Measurements from ENCODE around the gene OXSR1. TPM values are rescaled to one million over a fixed set of nuclear protein-coding genes. Genes with fewer than 3 reads are reported as not detected.

OXSR1 gene
- total and polyA plus RNA-seq, 7 donors: 26.4 to 60.1 (median 47.4) TPM

- TF ChIP-seq, protein P1, sequence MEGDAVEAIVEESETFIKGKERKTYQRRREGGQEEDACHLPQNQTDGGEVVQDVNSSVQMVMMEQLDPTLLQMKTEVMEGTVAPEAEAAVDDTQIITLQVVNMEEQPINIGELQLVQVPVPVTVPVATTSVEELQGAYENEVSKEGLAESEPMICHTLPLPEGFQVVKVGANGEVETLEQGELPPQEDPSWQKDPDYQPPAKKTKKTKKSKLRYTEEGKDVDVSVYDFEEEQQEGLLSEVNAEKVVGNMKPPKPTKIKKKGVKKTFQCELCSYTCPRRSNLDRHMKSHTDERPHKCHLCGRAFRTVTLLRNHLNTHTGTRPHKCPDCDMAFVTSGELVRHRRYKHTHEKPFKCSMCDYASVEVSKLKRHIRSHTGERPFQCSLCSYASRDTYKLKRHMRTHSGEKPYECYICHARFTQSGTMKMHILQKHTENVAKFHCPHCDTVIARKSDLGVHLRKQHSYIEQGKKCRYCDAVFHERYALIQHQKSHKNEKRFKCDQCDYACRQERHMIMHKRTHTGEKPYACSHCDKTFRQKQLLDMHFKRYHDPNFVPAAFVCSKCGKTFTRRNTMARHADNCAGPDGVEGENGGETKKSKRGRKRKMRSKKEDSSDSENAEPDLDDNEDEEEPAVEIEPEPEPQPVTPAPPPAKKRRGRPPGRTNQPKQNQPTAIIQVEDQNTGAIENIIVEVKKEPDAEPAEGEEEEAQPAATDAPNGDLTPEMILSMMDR (IDR thresholded peaks at IDR 0.05): no peak
- Histone ChIP-seq H3K9me3 (no peaks in the 10 kb centered on the region), H3K27me3 (ENCODE audit: insufficient read depth in 3 of 3, low read length in 2 of 3) (no peaks in the 10 kb centered on the region), H3K4me1 (peaks cover 16% of the 10 kb centered on the region), H3K4me3 (peak overlapping the region; percentile 99), H3K36me3 (ENCODE audit: insufficient read depth in 1 of 2, low read depth in 1 of 2) (peaks cover 0 to 21% of the 10 kb centered on the region in 2 donors), H3K27ac (no peak overlapping the region)
- WGBS, 3 donors: 88 to 94% (median 88%) methylated on average over 7 of the region's 7 CpGs
- intact Hi-C loops (cut with DNase I): loop anchor here (5.0 to 10.0 kb wide), 2 partner anchors 315 to 338 kb away; partner anchors contain the start of gene ACVR2B (in 1 of the 2)
- ATAC-seq (no peak), DNase-seq (no peak)
Measured at GRCh38 chr3:38139652-38140051, 25.7 kb upstream of the OXSR1 start.

- TF ChIP-seq, protein P1 (IDR thresholded peaks at IDR 0.05): no peak
- no peak for ATAC-seq
- WGBS, 3 donors: 96% methylated on average over 13 of the region's 13 CpGs
- DNase-seq: no peak
- Histone ChIP-seq H3K4me3 (peak overlapping the region; percentile 99), H3K4me1 (peaks cover 10% of the 10 kb centered on the region), H3K9me3 (no peaks in the 10 kb centered on the region), H3K27ac (no peak overlapping the region), H3K27me3 (ENCODE audit: insufficient read depth in 3 of 3, low read length in 2 of 3) (no peaks in the 10 kb centered on the region), H3K36me3 (ENCODE audit: insufficient read depth in 1 of 2, low read depth in 1 of 2) (peaks cover 0 to 13% of the 10 kb centered on the region in 2 donors)
- intact Hi-C loops (cut with DNase I): no loop called here
Measured at GRCh38 chr3:38140326-38141172, 24.8 kb upstream of the OXSR1 start.

DNA sequence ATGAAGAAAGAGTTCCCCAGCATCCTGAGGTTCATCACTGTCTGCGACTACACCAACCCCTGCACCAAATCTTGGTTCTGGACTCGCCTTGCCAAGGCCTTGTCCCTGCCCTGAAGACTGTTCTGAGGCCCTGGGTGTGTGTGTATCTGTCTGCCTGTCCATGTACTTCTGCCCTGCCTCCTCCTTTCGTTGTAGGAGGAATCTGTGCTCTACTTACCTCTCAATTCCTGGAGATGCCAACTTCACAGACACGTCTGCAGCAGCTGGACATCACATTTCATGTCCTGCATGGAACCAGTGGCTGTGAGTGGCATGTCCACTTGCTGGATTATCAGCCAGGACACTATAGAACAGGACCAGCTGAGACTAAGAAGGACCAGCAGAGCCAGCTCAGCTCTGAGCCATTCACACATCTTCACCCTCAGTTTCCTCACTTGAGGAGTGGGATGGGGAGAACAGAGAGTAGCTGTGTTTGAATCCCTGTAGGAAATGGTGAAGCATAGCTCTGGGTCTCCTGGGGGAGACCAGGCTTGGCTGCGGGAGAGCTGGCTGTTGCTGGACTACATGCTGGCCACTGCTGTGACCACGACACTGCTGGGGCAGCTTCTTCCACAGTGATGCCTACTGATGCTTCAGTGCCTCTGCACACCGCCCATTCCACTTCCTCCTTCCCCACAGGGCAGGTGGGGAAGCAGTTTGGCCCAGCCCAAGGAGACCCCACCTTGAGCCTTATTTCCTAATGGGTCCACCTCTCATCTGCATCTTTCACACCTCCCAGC lies 24.0 kb upstream of the OXSR1 start:
- intact Hi-C loops (cut with DNase I): no loop called here
- WGBS, 3 donors: 85 to 90% (median 89%) methylated on average over 6 to 7 of the region's 7 CpGs
- H3K27me3 ChIP-seq (ENCODE audit: insufficient read depth in 3 of 3, low read length in 2 of 3): no peaks in the 10 kb centered on the region

DNA sequence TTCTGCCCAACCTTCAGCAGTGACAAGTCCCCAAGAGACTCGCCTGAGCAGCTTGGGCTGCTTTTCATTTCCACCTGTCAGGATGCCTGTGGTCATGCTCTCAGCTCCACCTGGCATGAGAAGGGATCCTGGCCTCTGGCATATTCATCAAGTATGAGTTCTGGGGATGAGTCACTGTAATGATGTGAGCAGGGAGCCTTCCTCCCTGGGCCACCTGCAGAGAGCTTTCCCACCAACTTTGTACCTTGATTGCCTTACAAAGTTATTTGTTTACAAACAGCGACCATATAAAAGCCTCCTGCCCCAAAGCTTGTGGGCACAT lies 23.4 kb upstream of the OXSR1 start:
- TF ChIP-seq, protein P1 (IDR thresholded peaks at IDR 0.05): no peak
- Histone ChIP-seq H3K27me3 (ENCODE audit: insufficient read depth in 3 of 3, low read length in 2 of 3) (no peaks in the 10 kb centered on the region), H3K4me3 (no peak overlapping the region), H3K36me3 (ENCODE audit: insufficient read depth in 1 of 2, low read depth in 1 of 2) (peaks cover 0 to 13% of the 10 kb centered on the region in 2 donors), H3K9me3 (no peaks in the 10 kb centered on the region), H3K27ac (no peak overlapping the region), H3K4me1 (peaks cover 3% of the 10 kb centered on the region)
- WGBS, 3 donors: 91 to 98% (median 96%) methylated on average over 2 of the region's 2 CpGs
- DNase-seq: no peak
- no peak for ATAC-seq
- intact Hi-C loops (cut with DNase I): no loop called here

More for the DNA sequence above, 24.0 kb upstream of the OXSR1 start:
- Histone ChIP-seq H3K4me1 (peaks cover 3% of the 10 kb centered on the region), H3K27ac (no peak overlapping the region), H3K36me3 (ENCODE audit: insufficient read depth in 1 of 2, low read depth in 1 of 2) (peaks cover 0 to 13% of the 10 kb centered on the region in 2 donors), H3K9me3 (no peaks in the 10 kb centered on the region), H3K4me3 (no peak overlapping the region)
- ATAC-seq: no peak
- TF ChIP-seq, protein P1 (IDR thresholded peaks at IDR 0.05): no peak
- no peak for DNase-seq

Data from psoas muscle (tissue), 8 donors.